ENCODE measurements around the gene RERE.
"Not testable (repeated sequence)": the region's sequence is repeated elsewhere in the genome, so short reads cannot be mapped to it uniquely, and the experiment has no call there.

Gene RERE

GRCh38 chr1:8706995-8707396 is 110.4 kb downstream of the RERE start:
- H3K4me1 Mint-ChIP-seq = peaks cover 13% of the 10 kb centered on the region
- no peak overlapping the region for H3K27ac Mint-ChIP-seq
- H3K27me3 Mint-ChIP-seq = peaks cover 34% of the 10 kb centered on the region
- no peak for DNase-seq
- H3K9me3 Mint-ChIP-seq = peaks cover 0 to 4% of the 10 kb centered on the region in 2 donors
- no peak for ATAC-seq
- no peak overlapping the region for H3K4me3 Mint-ChIP-seq

GRCh38 chr1:8706291-8706690 is 111.1 kb downstream of the RERE start:
- Mint-ChIP-seq H3K4me1 (peaks cover 19% of the 10 kb centered on the region), H3K27ac (no peak overlapping the region), H3K27me3 (peaks cover 34% of the 10 kb centered on the region), H3K4me3 (no peak overlapping the region), H3K9me3 (peaks cover 0 to 4% of the 10 kb centered on the region in 2 donors)
- DNase-seq = no peak
- no peak for ATAC-seq

- H3K4me1 Mint-ChIP-seq = peaks cover 28% of the 10 kb centered on the region
- H3K4me3 Mint-ChIP-seq = no peak overlapping the region
- no peak overlapping the region for H3K27ac Mint-ChIP-seq
- H3K27me3 Mint-ChIP-seq = peaks cover 34% of the 10 kb centered on the region
- peaks cover 0 to 4% of the 10 kb centered on the region in 2 donors for H3K9me3 Mint-ChIP-seq
- ATAC-seq = no peak
- no peak for DNase-seq
Observed at GRCh38 chr1:8704866-8705506, 112.5 kb downstream of the RERE start.

GRCh38 chr1:8702850-8703810 is 114.3 kb downstream of the RERE start:
- DNase-seq = peak; percentile 76
- ATAC-seq = peak; percentile 71
- H3K4me1 Mint-ChIP-seq = peaks cover 39% of the 10 kb centered on the region
- H3K27me3 Mint-ChIP-seq = peaks cover 27% of the 10 kb centered on the region
- no peaks in the 10 kb centered on the region for H3K9me3 Mint-ChIP-seq
- H3K27ac Mint-ChIP-seq = peak overlapping the region; percentile 24 to 66
- H3K4me3 Mint-ChIP-seq = peak overlapping the region; percentile 91

- H3K27ac Mint-ChIP-seq = peak overlapping the region; percentile 93 to 97
- peak overlapping the region; percentile 91 for H3K4me3 Mint-ChIP-seq
- peaks cover 27% of the 10 kb centered on the region for H3K27me3 Mint-ChIP-seq
- ATAC-seq = no peak
- H3K4me1 Mint-ChIP-seq = peaks cover 39% of the 10 kb centered on the region
- no peaks in the 10 kb centered on the region for H3K9me3 Mint-ChIP-seq
- DNase-seq = no peak
Observed at GRCh38 chr1:8702472-8702849, 115.0 kb downstream of the RERE start.

GRCh38 chr1:8701794-8702471 is 115.5 kb downstream of the RERE start:
- ATAC-seq = no peak
- peaks cover 27% of the 10 kb centered on the region for H3K27me3 Mint-ChIP-seq
- H3K9me3 Mint-ChIP-seq = no peaks in the 10 kb centered on the region
- DNase-seq = peak in 1 of 2 donors; percentile 15
- peak overlapping the region; percentile 93 to 97 for H3K27ac Mint-ChIP-seq
- peaks cover 39% of the 10 kb centered on the region for H3K4me1 Mint-ChIP-seq
- peak overlapping the region; percentile 91 for H3K4me3 Mint-ChIP-seq

- Mint-ChIP-seq H3K4me1 (peaks cover 46% of the 10 kb centered on the region), H3K9me3 (no peaks in the 10 kb centered on the region), H3K4me3 (peak overlapping the region in 1 of 2 donors; percentile 15), H3K27ac (no peak overlapping the region), H3K27me3 (peaks cover 15% of the 10 kb centered on the region)
- no peak for ATAC-seq
- DNase-seq = no peak
Observed at GRCh38 chr1:8699679-8700078, 117.8 kb downstream of the RERE start.

GRCh38 chr1:8698937-8699447 is 118.4 kb downstream of the RERE start:
- ATAC-seq (no peak), DNase-seq (no peak)
- Mint-ChIP-seq H3K27me3 (peaks cover 8% of the 10 kb centered on the region), H3K4me1 (peaks cover 47% of the 10 kb centered on the region), H3K4me3 (no peak overlapping the region), H3K9me3 (no peaks in the 10 kb centered on the region), H3K27ac (no peak overlapping the region)

GRCh38 chr1:8698012-8698630 is 119.3 kb downstream of the RERE start:
- H3K27me3 Mint-ChIP-seq = no peaks in the 10 kb centered on the region
- DNase-seq = no peak
- H3K9me3 Mint-ChIP-seq = no peaks in the 10 kb centered on the region
- H3K27ac Mint-ChIP-seq = no peak overlapping the region
- ATAC-seq = no peak
- peaks cover 40% of the 10 kb centered on the region for H3K4me1 Mint-ChIP-seq
- H3K4me3 Mint-ChIP-seq = no peak overlapping the region

- H3K4me3 Mint-ChIP-seq, H3K9me3 Mint-ChIP-seq, ATAC-seq, H3K27me3 Mint-ChIP-seq, DNase-seq: not testable (repeated sequence)
- Mint-ChIP-seq H3K4me1 (peaks cover 19% of the 10 kb centered on the region), H3K27ac (peak overlapping the region in 1 of 2 donors; percentile 80)
Observed at GRCh38 chr1:8695442-8695841, 122.0 kb downstream of the RERE start.

GRCh38 chr1:8693107-8693506 is 124.3 kb downstream of the RERE start:
- Mint-ChIP-seq H3K4me1 (peaks cover 21% of the 10 kb centered on the region), H3K9me3 (no peaks in the 10 kb centered on the region), H3K27ac (no peak overlapping the region), H3K27me3 (no peaks in the 10 kb centered on the region), H3K4me3 (no peak overlapping the region)
- no peak for DNase-seq
- ATAC-seq = no peak

- no peak overlapping the region for H3K4me3 Mint-ChIP-seq
- ATAC-seq (no peak), DNase-seq (no peak)
- H3K27ac Mint-ChIP-seq = no peak overlapping the region
- peaks cover 36% of the 10 kb centered on the region for H3K4me1 Mint-ChIP-seq
- H3K9me3 Mint-ChIP-seq = no peaks in the 10 kb centered on the region
- no peaks in the 10 kb centered on the region for H3K27me3 Mint-ChIP-seq
Observed at GRCh38 chr1:8691662-8692061, 125.8 kb downstream of the RERE start.

- Mint-ChIP-seq H3K9me3 (no peaks in the 10 kb centered on the region), H3K4me1 (peaks cover 39% of the 10 kb centered on the region), H3K27me3 (no peaks in the 10 kb centered on the region), H3K4me3 (no peak overlapping the region), H3K27ac (no peak overlapping the region)
- no peak for ATAC-seq
- DNase-seq = no peak
Observed at GRCh38 chr1:8690253-8690525, 127.3 kb downstream of the RERE start.

GRCh38 chr1:8689431-8690252 is 127.8 kb downstream of the RERE start:
- H3K9me3 Mint-ChIP-seq = no peaks in the 10 kb centered on the region
- H3K4me3 Mint-ChIP-seq = no peak overlapping the region
- no peak overlapping the region for H3K27ac Mint-ChIP-seq
- DNase-seq (no peak), ATAC-seq (no peak)
- no peaks in the 10 kb centered on the region for H3K27me3 Mint-ChIP-seq
- peaks cover 37% of the 10 kb centered on the region for H3K4me1 Mint-ChIP-seq

GRCh38 chr1:8687538-8687937 is 129.9 kb downstream of the RERE start:
- Mint-ChIP-seq H3K4me3 (no peak overlapping the region), H3K27me3 (no peaks in the 10 kb centered on the region), H3K27ac (no peak overlapping the region), H3K4me1 (peaks cover 39% of the 10 kb centered on the region), H3K9me3 (no peaks in the 10 kb centered on the region)
- ATAC-seq = no peak
- DNase-seq = no peak
